NCI-H82 (cell line): Measurements from ENCODE around the gene MBD2.
"Not testable (repeated sequence)": the region's sequence is repeated elsewhere in the genome, so short reads cannot be mapped to it uniquely, and the experiment has no call there.

Source experiments
- DNase-seq: peaks from one replicate; lab custom pipeline; 2025; lab: John Stamatoyannopoulos, UW

The MBD2 gene

GRCh38 chr18:54238173-54238936, 13.9 kb upstream of the MBD2 start:
- no peak for DNase-seq

GRCh38 chr18:54235871-54236270, 11.4 kb upstream of the MBD2 start:
- no peak for DNase-seq

DNA sequence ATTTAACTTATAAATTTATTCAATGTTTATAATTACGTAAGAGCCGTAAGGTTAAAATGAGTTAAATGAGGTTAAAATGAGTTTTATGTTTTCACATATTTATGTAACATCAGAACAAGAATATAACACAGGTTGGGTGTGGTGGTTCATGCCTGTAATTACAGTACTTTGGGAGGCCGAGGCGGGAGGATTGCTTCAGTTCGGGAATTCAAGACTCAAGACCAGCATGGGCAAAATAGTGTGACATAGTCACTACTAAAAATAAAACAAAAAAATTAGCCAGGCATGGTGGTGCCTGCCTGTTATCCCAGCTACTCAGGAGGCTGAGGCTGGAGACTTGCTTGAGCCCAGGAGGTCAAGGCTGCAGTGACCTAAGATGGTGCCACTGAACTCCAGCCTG, 9.3 kb upstream of the MBD2 start:
- DNase-seq = no peak

DNA sequence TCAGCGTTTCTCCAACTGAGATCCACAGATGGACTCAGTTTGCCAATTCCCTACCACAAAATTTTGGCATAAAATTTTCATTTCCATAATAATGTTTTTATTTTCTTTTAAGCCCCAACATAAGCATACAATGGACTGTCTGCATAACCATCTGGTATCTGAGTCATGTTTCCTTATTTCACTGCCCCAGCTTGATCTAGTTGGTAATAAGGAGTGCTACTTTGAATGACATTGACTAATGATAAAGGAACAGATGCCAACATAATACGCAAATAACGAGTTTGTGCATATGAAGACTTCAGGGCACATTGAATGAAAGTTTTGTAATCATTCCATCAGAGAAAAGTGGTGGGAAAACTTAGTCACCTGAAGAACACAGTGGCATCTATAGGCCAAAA, 8.8 kb upstream of the MBD2 start:
- no peak for DNase-seq

DNA sequence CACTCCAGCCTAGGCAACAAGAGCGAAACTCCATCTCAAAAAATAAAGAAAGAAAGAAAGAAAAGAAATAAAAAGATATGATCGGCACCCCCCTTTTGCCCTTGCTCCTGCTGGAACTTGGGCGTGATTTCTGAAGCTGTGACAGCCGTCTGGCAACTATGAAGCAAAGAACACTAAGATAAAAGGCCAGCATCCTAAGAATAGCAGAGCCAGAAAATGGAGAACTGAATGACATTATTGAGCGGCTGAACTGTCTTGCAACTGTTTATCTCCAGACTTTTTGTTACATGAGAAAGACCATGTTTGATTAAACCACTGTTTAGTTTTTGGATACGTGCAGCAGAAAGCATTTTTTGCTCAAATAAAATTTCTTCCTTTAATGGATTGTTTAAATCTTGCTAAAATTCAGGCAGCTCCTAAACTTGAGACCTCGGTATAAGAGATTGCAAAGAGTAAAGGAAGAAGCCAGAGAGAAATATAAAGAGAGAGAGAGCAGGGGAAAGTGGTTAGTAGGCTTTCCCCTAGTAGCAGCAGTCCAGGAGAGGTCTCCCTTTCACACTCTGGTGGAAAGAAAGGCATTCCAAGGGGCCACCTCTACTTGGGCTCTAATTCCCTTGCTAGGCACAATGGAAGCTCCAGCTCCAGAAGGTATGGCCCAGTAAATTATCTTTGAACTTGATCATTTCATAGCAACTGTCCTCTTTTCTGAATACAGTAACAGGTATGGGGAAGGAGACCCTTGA, 8.2 kb upstream of the MBD2 start:
- DNase-seq = no peak

- DNase-seq = no peak
These were observed 5.1 kb upstream of the MBD2 start for GRCh38 chr18:54229421-54230059.

GRCh38 chr18:54228364-54228763, 3.9 kb upstream of the MBD2 start:
- DNase-seq = no peak

- DNase-seq = peak; percentile 37
These were observed 764 bp downstream of the MBD2 start for GRCh38 chr18:54223568-54224241.

- no peak for DNase-seq
These were observed 1.4 kb downstream of the MBD2 start for GRCh38 chr18:54222922-54223567.

DNA sequence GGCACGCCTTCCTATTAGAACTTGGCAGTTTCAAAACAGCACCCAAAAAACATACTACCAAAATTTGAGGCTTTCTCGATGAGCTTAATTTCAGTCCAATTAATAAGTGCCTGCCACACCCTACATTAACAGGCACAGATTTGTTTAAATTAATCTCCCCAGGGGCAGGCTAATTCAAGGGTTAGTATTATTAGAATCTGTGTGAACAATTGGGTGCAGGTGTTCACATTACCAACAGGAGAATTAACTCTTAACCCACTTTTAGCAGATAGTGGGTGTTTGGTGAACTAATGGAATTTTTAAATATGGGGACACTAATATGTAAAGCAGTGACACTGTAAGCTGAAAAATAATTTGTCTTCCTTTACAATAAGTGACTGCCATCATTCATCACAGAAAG, 4.1 kb downstream of the MBD2 start:
- DNase-seq = peak; percentile 11

GRCh38 chr18:54218803-54219202, 5.7 kb downstream of the MBD2 start:
- DNase-seq = not testable (repeated sequence)

DNA sequence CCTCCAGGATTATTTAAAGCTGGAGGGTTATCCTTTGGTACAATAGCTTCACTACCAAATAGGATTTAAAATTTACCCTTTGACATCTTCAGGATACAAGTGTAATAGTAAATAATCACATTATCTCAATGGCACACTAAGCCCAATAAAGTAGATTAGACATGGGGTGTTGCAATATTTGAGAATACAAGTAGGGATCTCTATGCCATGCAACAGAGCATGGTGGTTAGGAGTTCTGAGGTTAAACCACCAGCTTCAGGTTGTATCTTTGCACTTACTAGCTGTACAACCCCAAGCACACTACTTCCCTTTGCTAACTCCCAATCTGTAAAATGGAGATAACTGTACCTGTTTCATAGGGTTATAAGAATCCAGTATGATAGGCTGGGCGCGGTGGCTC, 6.2 kb downstream of the MBD2 start:
- DNase-seq = peak; percentile 90

DNA sequence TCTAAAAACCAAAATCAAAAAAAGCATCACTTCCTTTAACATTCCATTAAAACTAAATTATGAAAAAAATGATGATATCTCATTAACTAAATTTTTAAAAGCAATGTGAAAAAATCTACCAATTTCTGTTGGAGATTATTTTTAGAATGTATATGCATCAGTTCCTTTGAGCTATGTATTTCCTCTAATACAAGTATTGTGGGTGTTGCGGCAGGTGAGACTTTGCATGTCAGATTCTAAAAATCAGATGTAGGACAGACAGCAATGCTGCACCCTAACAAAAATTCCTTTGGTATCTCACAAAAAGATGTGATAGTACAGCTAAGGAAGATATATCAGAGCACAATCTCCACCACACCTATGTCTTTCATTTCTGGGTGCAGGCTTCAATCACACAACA, 6.8 kb downstream of the MBD2 start:
- no peak for DNase-seq

DNA sequence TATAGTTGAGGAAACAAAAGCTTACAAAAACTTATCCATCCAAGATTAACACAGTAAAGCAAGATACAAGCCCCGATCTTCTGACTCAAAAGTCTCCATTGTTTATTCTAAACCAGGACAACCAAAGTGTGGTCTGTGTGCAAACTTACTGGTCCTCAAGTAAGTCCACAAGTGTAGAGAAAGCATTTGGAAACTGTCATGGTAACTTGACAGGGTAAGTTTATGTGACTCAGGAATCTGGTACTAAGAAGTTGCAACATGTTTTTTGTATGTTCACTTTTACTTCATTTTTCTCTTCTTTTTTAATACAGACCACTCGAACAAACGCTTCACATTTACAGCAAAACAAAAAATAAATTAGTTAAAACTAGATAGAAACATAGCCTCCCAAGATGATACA, 9.4 kb downstream of the MBD2 start:
- no peak for DNase-seq

DNA sequence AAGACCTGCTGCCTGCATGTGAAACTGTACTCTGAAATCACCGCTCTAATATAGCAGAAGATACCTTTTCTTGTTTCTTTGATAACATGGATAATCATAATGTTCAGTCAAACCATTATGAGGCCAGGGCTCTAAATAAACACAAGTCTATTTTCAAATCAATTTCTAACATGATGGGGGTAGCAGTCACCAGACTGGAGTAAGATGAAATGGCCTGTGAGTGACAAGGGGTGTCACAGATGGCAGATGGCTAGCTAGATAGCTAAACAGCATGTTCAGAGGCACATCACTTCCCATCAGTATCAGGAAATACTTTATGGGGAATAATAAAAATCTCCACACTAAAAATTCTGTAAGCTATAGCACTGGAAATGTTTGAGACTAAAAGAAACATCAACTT, 14.0 kb downstream of the MBD2 start:
- DNase-seq = peak; percentile 6

- DNase-seq = peak; percentile 31
These were observed 14.8 kb downstream of the MBD2 start for GRCh38 chr18:54209471-54210180.

DNA sequence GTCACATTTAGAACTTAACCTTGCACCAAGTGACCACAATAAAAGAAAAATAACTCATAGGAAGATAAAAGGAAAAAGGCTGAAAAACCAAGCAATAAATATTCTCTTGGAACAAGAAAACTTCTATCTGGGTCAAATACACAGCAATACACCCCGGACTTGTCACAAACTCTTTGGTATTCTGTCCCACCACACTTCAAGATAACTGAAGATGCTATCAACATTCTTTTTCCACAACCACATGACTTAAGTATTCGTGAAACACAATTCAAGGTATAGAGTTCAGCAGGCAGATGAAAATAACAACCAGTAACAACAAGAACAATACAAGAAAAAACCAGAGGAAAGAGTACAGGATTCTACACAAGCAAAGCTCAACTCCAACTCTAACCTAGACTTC, 18.0 kb downstream of the MBD2 start:
- DNase-seq = no peak

- DNase-seq = no peak
These were observed 18.5 kb downstream of the MBD2 start for GRCh38 chr18:54205959-54206358.

DNA sequence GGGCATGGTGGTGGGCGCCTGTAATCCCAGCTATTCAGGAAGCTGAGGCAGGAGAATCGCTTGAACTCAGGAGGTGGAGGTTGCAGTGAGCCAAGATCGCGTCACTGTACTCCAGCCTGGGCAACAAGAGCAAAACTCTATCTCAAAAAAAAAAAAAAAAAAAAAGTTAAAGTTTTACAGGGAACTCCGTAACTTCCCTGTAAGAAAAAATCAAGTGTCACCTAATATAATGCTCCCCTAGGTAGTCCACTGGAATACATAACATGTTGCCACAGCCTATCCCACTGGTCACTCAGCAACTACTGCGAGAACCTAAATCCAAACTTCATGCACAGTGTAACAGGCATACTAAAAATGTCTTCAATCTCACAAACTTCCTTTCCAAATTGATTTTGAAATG, 19.0 kb downstream of the MBD2 start:
- not testable (repeated sequence) for DNase-seq

- DNase-seq = no peak
These were observed 19.6 kb downstream of the MBD2 start for GRCh38 chr18:54204883-54205282.

- peak; percentile 6 for DNase-seq
These were observed 20.6 kb downstream of the MBD2 start for GRCh38 chr18:54203914-54204313.
